HG03196 (cell line): ENCODE measurements around the gene TCP11L2.
"Not testable (repeated sequence)": the region's sequence is repeated elsewhere in the genome, so short reads cannot be mapped to it uniquely, and the experiment has no call there.

Experiments used
- ATAC-seq: cut with Tn5 transposase; IDR thresholded peaks from one replicate; pipeline ENCODE4 v1.9.1; 2021; ENCODE audit not compliant: unreplicated experiment

The TCP11L2 gene

GRCh38 chr12:106304001-106304421 is 1.5 kb downstream of the TCP11L2 start:
- no peak for ATAC-seq

DNA sequence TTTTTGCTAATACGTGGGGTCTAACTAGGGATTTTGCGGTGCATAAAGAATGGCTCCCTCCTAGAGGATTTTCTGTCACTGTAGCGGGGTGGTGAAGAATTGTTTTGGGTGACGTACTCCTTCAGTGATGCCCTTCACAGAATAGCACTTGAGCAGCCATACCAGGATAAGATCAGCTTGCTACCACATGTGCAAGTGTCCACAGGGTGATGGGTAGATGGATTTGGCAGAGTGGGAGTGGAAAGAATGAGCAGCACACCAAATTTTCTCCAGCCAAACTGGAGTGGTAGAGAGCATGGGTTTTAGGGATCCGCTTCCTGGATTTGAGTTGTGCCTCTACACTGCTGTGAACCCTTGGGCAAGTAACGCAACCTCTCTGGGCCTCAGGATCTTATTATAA is 2.3 kb downstream of the TCP11L2 start:
- no peak for ATAC-seq

GRCh38 chr12:106305376-106305775 is 2.8 kb downstream of the TCP11L2 start:
- no peak for ATAC-seq

DNA sequence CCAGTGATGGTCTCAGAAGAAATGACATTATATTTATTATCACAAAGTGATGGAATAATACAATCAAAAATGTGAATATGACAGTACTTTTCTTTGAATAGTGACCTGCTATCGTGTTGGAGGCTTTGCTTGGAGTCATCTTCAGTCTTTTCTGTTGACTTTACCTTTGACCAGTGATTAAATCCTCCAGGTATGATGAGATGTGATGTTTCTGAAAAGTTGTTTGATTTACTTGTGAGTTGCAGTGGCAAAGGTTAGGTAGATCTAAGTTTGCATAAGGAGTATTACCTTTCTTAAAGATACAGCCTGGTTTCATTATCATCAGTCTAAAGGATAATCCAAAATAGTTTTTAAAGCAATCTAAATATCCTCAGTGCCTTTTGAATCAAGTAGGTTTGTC is 4.6 kb downstream of the TCP11L2 start:
- no peak for ATAC-seq

DNA sequence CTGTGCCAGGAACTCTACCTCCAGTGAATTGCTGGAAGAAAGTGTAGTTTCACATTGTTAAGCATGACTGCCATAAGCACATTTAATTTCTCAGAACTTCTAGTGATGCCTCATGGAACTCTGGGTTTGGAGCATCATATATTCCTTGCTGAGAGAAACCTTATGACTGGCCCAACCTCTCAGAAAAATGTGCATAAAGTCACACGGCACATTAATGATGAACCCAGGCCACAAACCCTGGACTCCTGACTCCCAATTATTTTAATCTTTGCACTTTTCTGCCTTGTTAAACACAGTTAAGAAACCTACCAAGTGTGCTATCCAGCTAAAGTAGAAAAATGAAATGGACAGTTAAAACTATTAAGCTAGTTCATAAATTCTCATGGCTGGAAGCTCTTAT is 5.6 kb downstream of the TCP11L2 start:
- no peak for ATAC-seq

- ATAC-seq: no peak
Observed at GRCh38 chr12:106308611-106309010, 6.1 kb downstream of the TCP11L2 start.

GRCh38 chr12:106309671-106310505 is 7.4 kb downstream of the TCP11L2 start:
- ATAC-seq: no peak

DNA sequence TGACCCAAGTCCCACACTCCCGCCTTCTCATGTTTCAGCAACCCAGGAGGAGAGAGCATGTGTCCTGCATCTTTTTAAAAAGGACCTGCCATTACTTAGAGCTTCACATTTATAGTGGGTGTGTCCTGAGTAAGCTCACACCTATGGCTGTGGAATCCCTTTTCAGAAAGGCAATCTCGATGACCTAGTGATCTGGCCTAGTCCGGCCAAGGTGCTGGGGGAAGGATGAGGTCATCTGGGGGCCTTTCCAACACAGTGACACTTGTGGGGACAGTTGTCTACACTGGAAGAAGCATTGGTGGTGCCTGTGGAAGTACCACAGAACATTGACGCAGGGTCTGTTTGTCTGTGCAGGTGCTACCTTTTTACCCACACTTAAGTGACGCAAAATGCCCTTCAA is 8.2 kb downstream of the TCP11L2 start:
- no peak for ATAC-seq

DNA sequence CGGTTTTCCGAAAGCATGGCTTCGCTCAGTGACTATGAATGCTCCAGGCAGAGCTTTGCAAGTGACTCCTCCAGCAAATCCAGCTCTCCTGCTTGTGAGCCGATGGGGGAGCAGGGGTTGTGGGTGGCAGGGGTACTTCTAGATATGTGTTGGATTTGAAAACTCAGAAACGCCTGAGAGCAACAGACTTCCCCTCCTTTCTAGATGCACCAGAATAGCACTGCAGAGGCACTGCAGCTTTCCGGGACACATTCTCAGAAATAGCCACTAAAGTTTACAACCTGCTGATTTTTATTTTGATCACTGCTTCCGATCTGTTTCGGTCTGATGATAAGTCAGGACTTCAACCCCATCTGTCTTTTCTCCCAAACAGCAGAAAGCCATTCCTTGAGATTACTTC is 8.6 kb downstream of the TCP11L2 start:
- ATAC-seq: no peak

DNA sequence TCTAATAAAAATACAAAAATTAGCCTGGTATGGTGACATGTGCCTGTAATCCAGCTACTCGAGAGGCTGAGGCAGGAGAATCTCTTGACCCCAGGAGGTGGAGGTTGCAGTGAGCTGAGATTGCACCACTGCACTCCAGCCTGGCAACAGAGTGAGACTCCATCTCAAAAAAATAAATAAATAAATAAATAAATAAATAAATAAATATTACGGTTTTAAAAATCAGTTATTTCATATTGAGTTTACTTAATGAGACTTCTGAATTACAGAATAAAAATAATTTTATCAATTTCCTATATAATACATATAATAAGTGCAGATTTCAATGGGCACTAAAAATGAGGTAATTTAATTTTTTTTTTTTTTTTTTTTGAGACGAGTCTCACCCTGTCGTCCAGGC is 10.9 kb downstream of the TCP11L2 start:
- ATAC-seq: not testable (repeated sequence)

GRCh38 chr12:106315523-106315922 is 13.0 kb downstream of the TCP11L2 start:
- ATAC-seq: no peak

DNA sequence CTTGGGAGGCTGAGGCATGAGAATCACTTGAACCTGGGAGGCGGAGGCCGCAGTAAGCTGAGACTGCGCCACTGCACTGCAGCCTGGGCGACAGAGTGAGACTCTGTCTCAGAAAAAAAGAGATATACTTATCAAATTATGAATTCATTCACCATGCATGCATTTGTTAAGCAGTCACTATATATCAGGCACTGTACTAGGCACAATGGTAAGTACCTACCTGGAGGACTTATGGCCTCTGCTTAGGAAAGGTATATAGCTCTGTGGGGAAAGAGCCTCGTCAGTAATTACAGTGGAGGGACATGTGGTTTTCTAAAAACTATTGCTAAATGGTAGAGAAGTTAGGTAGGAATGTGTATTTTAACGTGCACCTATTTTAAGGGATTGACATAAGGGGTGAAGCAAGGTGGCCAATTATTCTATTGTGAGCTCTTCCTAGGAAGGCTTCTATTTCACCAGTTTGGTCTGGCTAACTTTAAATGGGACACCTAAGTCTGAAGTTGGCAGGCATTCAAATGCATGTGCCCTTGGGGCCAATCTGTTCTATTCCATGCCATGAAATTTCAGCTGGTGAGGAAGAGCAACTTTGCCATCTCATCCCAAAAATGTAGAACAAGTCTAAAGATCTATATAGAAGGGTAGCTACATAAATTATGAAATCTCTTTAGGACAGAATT is 15.0 kb downstream of the TCP11L2 start:
- no peak for ATAC-seq

DNA sequence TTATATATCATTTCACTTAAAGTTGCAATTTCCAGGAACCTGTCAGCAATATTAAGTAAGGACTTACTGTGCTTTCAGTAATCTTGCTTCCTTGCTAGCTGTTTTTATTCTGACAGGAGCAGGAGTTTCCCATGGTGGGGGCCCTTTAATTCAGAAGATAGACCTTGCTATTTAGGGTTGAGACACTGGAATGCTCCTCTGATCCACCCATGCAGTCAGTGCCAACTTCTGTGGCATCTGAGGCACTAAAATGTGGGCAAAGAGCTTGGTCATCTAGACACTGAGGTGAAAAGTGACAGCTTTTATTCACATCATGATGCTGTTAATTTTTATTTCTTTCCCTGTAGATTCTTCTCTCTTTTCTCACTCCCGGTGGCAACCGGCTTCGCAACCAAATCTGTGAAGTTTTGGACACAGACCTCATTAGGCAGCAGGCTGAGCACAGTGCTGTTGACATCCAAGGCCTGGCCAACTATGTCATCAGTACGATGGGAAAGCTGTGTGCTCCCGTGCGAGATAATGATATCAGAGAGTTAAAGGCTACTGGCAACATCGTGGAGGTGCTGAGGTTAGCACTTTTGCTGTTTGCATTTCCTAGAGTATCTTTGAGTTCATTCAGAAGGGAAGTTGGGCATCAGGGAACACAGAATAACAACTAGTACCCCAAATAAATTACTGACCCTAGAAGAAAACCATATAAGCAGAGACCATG is 18.8 kb downstream of the TCP11L2 start:
- no peak for ATAC-seq

DNA sequence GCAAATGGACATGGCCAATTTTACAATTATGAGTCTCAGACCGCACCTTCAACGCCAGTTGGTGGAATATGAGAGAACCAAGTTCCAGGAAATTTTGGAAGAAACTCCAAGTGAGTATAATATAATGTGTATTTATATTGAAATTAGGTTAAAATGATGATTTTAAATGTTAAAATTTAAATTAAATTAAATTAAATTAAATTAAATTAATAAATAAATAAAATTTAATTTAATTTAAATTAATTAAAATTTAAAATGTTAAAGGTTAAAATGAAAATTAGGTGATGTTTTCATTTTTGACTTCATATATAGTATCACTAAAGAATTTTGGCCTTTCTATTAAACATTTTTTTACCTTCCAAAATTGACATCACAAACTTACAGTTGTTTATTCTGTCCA is 21.0 kb downstream of the TCP11L2 start:
- no peak for ATAC-seq

DNA sequence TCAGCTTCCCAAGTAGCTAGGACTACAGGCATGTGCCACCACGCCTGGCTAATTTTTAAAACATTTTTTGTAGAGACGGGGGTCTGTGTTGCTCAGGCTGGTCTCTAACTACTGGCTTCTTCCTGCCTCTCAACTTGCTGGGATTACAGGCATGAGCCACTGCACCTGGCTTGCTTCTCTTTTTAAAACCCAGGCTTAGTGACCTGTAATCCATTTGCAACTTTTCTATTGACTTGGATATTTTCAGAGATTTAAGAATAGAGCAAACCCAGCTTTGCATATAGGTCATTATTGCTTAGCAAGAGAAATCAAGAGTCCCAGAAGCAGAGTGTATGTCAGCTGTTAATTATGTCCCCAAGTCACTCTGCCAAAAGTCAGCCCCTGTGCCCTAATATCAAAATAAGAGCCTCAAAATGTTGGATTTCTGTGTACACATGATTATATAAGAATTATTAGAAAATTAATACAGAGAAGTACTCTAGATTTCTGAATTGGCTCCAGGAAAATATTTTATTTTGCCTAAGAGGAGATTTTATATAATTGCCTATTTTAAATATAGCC is 24.9 kb downstream of the TCP11L2 start:
- no peak for ATAC-seq

DNA sequence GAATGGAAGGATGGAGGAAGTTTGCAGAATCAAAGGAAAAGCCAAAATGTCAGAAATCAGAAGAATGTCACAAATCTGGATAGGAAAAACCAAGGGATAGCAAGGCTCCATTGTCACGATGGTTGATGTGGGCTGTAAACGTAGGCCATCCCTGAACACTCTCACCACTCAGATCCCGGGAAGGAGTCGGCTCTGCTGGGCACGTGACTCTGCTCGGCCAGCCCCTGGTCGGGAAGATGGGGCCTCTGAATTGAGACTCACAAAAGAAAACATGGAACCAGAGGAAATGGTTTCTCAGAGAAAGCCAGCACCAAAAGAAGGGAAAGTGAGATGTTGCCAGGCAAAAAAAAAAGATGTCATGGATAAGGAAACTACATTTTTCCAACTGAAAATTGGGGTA is 26.2 kb downstream of the TCP11L2 start:
- ATAC-seq: no peak

DNA sequence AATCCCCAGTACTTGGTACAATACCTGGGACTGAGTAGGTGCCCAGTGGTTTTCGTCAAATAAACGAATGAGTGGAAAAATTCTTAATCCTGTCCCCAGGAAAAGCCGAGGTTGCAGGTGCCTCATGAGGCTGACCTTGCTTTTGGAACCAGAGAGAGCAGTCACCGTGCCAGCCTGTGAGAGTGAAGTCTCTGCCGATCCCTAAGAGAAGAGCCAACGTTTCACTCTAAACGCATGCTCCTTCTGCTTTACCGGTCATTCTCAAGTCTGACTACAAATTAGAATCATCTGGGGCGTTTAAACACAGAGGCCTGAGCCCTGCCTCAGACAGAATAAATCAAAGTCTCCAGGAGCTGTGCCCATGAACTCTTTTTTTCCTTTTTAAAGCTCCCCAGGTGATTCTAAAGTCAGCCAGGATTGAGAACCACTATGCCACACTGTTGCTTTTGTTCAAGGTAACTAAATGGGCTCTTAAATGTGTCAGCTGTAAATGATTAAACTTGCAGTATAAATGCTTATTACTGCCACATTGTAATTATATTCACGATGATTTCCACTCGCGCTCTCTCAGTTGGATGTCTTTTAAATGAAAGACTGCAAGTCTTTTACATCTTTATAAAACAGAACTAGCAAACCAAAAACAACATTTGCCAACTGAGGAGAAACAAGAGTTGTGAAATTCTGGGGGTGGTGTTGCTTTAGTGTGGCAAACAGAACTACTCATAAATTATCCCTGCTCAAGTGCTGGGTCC is 26.9 kb downstream of the TCP11L2 start:
- no peak for ATAC-seq

DNA sequence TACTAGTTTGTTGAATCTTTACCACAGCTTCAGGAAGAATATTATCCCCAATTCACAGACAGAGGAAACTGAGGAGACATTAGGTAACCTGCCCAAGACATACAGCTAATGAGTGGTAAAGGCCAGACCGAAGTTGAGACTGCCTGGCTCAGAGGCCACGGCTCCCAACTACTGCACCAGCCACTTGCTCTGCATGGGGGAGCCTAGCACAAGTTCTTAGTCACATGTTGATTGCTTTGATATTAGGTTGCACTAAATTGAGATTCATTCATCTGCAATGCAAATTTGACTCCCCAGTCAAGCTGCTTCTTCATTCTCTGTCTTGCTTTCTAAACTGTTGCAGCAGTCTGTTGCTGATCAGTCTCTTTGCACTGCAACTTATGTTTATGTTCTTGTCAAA is 29.1 kb downstream of the TCP11L2 start:
- no peak for ATAC-seq

GRCh38 chr12:106332536-106332935 is 30.0 kb downstream of the TCP11L2 start:
- no peak for ATAC-seq

GRCh38 chr12:106333010-106333409 is 30.5 kb downstream of the TCP11L2 start:
- ATAC-seq: no peak

DNA sequence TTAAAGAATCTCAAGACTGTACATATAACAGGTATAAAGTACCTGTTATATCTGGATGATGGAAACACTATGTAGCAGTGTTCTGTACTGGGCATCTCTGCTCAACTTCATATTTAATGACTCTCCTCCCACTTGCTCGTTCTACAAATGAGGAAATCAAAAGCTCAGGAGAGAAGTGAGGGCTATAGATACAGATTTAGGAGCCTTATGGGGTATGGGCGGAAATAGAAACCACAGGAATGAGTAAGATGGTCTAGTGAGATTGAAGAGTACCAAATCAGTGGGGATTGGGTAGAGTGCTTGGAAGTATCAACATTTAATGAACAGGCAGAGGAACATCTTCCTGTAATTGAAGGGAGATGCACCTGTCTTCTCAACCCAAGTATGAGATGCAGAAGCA is 31.2 kb downstream of the TCP11L2 start:
- ATAC-seq: no peak
